ENCODE data around the gene CEP72. TPM values are rescaled to one million over a fixed set of nuclear protein-coding genes. Genes with fewer than 3 reads are reported as not detected.

CEP72 gene
- total RNA-seq, 1 experiment from 2014 or later = 24.8 TPM

DNA sequence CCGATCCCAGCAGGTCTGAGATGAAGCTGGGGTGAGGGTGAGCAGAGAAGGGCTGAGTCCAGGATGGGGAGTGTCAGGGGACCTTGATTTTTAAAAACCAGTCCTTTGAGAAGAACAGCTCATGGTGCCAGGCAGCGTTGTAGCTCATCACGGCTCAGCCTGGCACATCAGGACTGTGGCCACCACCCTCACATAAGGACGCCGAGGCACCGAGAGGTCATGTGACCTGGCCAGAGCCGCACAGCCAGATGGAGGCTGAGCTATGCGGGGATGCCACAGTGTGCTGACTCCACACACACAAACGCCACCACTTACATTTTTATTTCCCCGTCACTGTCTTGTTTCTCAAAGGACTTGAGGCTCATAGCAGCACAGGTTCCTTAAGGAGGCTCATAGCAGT, 32.9 kb upstream of the CEP72 start:
- Histone ChIP-seq H3K27ac (ENCODE audit: insufficient read length, low read depth, low read length) (no peak overlapping the region), H3K4me2 (ENCODE audit: insufficient read depth, insufficient read length, low read length) (no peak overlapping the region), H2BK15ac (ENCODE audit: low read depth, low read length) (no peak overlapping the region), H3K79me2 (ENCODE audit: insufficient read depth, low read length) (no peaks in the 10 kb centered on the region), H3K23me2 (ENCODE audit: insufficient read length, low read depth, low read length, poor library complexity, severe bottlenecking) (no peaks in the 10 kb centered on the region), H3K9ac (ENCODE audit: extremely low read depth, insufficient read length, low read length) (no peak overlapping the region), H3K23ac (ENCODE audit: insufficient read length, low read depth, low read length) (no peak overlapping the region), H4K91ac (ENCODE audit: insufficient read length, low read depth, low read length) (no peak overlapping the region), H4K5ac (ENCODE audit: insufficient read length, low read depth, low read length) (no peak overlapping the region), H3K18ac (ENCODE audit: insufficient read length, low read depth, low read length) (no peak overlapping the region), H2BK12ac (ENCODE audit: insufficient read length, low read depth, low read length) (no peak overlapping the region), H4K8ac (replicated peaks; ENCODE audit: insufficient read length, low read depth, low read length) (no peak overlapping the region), H3K4ac (ENCODE audit: low read depth, low read length) (no peak overlapping the region), H3K9me3 (ENCODE audit: control insufficient read depth, low read depth, low read length) (peaks cover 4% of the 10 kb centered on the region), H3K56ac (ENCODE audit: insufficient read length, low read depth, low read length) (no peak overlapping the region), H3K79me1 (ENCODE audit: insufficient read depth, low read depth, low read length, poor library complexity, severe bottlenecking) (no peaks in the 10 kb centered on the region), H2AK5ac (ENCODE audit: insufficient read length, low read length) (no peak overlapping the region), H2BK5ac (ENCODE audit: insufficient read length, low read length) (no peak overlapping the region), H3T11ph (ENCODE audit: low read length) (no peak overlapping the region), H3K27me3 (ENCODE audit: insufficient read depth, low read length) (no peaks in the 10 kb centered on the region), H3K4me1 (ENCODE audit: insufficient read depth, low read length) (no peaks in the 10 kb centered on the region), H2AFZ (ENCODE audit: low read length) (no peak overlapping the region), H3K14ac (ENCODE audit: insufficient read depth, low read length) (no peak overlapping the region), H2BK20ac (ENCODE audit: low read depth, low read length, poor library complexity, severe bottlenecking) (no peak overlapping the region), H2BK120ac (ENCODE audit: low read depth, low read length, poor library complexity, severe bottlenecking) (no peak overlapping the region), H4K20me1 (ENCODE audit: control insufficient read depth, insufficient read depth, insufficient read length) (no peaks in the 10 kb centered on the region)
- H3K27me3 Mint-ChIP-seq (ENCODE audit: low read depth) = peaks cover 87% of the 10 kb centered on the region
- no peak overlapping the region for H3K4me3 Mint-ChIP-seq
- no CpG with 5 or more reads among the region's 10 CpGs for WGBS (ENCODE audit: extremely low coverage, insufficient read length, low lambda C conversion rate)
- TF ChIP-seq, protein P1, sequence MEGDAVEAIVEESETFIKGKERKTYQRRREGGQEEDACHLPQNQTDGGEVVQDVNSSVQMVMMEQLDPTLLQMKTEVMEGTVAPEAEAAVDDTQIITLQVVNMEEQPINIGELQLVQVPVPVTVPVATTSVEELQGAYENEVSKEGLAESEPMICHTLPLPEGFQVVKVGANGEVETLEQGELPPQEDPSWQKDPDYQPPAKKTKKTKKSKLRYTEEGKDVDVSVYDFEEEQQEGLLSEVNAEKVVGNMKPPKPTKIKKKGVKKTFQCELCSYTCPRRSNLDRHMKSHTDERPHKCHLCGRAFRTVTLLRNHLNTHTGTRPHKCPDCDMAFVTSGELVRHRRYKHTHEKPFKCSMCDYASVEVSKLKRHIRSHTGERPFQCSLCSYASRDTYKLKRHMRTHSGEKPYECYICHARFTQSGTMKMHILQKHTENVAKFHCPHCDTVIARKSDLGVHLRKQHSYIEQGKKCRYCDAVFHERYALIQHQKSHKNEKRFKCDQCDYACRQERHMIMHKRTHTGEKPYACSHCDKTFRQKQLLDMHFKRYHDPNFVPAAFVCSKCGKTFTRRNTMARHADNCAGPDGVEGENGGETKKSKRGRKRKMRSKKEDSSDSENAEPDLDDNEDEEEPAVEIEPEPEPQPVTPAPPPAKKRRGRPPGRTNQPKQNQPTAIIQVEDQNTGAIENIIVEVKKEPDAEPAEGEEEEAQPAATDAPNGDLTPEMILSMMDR (conservative IDR thresholded peaks at IDR 0.05) = no peak
- H3K36me3 Mint-ChIP-seq (ENCODE audit: insufficient read depth in 1 of 3, low read depth in 3 of 3) = peaks cover 0 to 14% (median 0%) of the 10 kb centered on the region in 3 experiments; a peak in 2 of 7 replicates
- H3K4me1 Mint-ChIP-seq = peaks cover 11 to 18% of the 10 kb centered on the region in 2 experiments
- H3K27ac Mint-ChIP-seq = no peak overlapping the region
- peaks cover 25 to 29% of the 10 kb centered on the region in 2 experiments for H3K9me3 Mint-ChIP-seq
- no peak for DNase-seq

All from H9 (cell line).